ENCODE data around the gene ADCK1.

GRCh38 chr14:77908847-77909246 lies 108.9 kb downstream of the ADCK1 start:
- no peak for TF ChIP-seq EZH2phosphoT487 (IDR thresholded peaks at IDR 0.05; ENCODE audit: low read depth, severe bottlenecking, unreplicated experiment)
- no peak for TF ChIP-seq CTCF (IDR thresholded peaks at IDR 0.05; ENCODE audit: poor library complexity)
- TF ChIP-seq EZH2 (IDR thresholded peaks at IDR 0.05; ENCODE audit: borderline replicate concordance), result no peak
